HG03095 (cell line): ENCODE measurements around the gene PLEKHG5.

Source experiments
- ATAC-seq: cut with Tn5 transposase; IDR thresholded peaks from one replicate; pipeline ENCODE4 v1.9.1; 2021; ENCODE audit warnings: moderate library complexity; ENCODE audit not compliant: unreplicated experiment

Gene PLEKHG5

DNA sequence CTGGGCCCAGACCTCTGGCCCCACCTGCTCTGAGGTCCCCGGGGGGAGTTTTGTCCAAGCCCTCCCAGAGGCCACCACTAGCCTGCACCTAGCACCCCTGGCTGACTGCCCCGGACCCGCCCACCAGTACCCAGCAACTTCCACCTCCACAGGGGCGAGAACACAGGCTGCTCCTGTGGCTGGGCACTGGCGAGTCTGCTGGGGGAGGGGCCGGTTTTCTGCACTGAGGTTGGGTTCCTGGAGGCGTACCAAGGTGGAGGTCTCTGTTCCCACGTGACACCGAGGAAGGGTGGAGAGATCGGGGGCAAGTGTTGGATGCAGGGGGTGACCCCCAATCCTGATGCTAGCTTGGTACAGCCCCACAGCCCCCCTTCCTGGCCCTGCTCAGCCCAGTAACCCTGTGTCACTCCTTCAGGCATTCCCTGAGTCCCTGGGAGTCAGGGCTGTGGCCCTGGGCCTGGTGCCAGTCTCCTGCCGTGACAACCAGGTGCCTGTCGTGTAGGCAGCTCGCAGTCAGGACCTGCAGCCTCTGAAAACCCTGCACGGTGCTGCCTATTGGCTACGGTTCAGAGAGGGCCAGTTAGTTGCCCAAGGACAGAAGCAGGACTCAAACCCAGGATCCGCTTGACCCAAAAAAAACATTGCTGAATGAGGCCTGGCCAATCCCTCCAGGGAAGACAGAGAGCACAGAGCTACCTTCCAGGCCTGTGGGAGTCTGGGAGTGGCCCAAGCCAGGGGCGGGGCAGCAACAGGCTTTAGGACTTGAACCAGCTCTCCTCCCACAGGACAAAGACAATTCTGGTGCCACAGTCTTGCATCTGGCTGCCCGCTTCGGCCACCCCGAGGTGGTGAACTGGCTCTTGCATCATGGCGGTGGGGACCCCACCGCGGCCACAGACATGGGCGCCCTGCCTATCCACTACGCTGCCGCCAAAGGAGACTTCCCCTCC is 63.8 kb downstream of the PLEKHG5 start:
- ATAC-seq, result no peak

DNA sequence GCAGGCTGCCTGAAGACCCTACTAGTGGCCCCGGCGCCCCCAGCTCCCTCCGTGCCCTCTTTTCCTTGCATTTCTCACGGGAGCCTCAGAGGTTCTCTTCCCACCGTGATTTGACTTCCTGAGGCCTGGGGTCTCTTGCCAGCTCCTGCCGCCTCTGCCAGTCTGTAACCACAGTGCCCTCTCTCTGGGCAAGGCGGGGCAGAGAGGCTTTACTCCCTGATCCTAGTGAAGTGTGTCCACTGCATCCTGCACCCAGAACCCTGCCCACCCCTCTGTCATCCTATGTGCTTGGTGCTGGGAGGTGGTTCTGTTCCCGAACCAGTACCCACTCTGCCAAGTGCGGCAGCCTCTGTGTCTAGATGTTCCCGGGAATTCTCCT is 64.5 kb downstream of the PLEKHG5 start:
- ATAC-seq, result no peak

DNA sequence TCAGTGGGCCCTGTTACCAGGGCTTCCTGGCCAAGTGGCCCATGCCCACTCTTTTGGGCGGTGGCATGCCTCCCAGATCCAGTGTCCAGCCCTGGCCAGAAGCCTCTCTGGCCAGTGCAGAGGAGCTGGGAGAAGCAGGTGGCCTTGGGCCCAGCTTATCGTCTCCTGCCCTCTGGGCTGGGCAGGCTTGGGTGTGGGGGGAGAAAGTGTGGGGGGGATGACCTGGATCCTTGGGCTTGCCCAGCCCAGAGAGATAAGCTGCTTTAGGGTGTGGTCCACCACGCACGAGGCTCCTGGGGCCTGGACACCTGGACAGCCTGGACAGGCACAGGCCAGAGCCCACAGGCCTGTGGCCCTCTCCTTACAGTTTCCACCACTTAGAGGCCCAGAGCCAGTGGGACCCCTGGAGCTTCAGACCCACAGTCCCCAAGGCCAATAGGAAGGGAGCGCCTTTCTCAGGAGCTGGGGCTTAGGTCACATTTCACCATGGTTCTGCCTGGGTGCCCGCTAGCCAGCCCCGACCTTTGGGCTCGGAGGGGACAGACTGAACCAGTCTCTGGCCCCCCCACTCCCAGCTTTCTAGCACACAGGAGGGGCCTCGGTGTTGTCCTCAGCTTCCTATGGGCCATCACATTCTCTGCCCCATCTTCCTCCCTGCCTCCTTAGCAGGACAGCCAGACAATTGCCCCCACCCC is 65.0 kb downstream of the PLEKHG5 start:
- ATAC-seq, result no peak

DNA sequence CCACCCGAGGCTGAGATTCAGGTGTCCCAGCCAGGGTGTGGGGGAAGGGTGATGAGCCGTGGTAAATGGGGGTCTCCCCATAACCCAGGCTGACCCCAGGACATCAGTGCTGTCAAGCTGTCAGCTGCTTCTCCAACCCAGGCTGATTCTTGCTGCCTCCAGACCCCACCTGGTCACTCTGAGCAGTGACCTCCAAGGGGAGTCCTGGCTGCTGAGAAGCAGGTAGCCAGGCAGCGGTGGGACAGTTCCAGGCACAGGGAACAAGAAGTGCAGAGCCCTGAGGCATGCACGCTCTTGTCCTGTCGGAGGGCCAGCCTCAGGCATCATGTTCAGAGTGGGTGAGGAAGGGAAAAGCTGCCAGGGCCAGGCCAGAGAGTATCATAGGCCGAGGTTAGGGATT is 65.8 kb downstream of the PLEKHG5 start:
- no peak for ATAC-seq

DNA sequence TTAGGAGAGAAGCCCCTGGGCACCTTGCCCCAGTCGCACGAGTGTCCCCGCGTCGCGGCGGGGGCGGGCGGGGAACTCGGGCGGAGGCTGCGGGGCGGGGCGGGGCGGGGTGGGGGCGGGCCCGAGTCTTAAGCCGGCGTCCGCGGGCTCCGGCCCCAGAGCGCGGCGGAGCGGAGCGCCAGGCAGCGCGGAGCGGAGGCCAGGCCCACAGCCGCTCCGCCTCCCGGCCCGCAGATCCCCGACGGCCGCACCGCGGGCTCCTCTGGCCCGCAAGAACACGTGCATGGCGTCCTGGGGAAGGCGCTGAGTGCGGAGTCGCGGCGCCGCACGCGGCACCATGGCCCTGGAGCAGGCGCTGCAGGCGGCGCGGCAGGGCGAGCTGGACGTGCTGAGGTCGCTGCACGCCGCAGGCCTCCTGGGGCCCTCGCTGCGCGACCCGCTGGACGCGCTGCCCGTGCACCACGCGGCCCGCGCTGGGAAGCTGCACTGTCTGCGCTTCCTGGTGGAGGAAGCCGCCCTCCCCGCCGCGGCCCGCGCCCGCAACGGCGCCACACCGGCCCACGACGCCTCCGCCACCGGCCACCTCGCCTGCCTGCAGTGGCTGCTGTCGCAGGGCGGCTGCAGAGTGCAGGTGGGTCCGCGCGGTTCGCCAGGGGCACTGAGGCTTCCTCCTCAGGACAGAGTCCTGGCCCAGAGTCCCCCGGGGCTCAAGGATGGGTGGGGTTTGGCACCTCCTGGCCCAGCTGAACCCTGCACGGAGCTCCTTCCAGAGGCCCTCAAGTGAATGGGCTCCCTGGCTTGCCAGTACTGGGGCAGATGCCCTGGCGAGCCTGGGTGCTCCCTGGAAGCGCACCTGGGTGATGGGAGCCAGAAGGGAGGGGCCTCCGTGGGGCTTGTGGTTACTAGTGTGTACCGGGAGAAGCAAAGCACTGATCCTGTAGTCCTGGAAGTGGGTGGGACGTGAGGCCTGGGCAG is 66.6 kb downstream of the PLEKHG5 start, which contains the start of gene ESPN:
Gene ESPN, plus strand, starts transcription at position 158 of the 975 bp plus-strand sequence. Its CDS starts 180 bp downstream, at position 338.
- no peak for ATAC-seq

DNA sequence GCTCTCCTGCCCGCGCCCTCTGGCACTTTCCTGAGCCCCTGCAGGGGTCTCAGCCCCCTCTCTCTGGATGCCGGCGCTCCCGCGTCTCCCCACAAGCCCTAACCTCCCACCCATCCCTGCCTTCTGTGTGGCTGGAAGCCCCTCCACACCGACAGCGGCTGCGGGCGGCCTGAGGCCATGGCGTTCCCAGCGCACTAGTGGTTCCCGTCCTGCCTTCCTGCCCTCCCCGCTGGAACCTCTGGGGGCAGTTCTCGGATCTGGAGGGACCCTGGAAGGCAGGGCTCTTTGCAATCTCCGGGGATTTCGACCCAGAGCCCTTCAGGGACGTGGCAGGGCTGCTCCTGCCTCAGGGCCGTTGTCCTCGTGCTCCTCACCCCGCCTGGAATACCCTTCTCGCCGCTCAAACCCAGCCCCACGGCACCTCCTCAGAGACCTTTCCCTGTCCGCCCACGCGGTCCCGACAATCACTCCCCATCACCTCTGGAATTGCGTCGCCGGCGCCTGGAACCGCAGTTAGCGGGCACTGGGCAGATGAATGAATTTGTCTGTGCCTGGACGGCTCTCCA is 67.4 kb downstream of the PLEKHG5 start:
- no peak for ATAC-seq

DNA sequence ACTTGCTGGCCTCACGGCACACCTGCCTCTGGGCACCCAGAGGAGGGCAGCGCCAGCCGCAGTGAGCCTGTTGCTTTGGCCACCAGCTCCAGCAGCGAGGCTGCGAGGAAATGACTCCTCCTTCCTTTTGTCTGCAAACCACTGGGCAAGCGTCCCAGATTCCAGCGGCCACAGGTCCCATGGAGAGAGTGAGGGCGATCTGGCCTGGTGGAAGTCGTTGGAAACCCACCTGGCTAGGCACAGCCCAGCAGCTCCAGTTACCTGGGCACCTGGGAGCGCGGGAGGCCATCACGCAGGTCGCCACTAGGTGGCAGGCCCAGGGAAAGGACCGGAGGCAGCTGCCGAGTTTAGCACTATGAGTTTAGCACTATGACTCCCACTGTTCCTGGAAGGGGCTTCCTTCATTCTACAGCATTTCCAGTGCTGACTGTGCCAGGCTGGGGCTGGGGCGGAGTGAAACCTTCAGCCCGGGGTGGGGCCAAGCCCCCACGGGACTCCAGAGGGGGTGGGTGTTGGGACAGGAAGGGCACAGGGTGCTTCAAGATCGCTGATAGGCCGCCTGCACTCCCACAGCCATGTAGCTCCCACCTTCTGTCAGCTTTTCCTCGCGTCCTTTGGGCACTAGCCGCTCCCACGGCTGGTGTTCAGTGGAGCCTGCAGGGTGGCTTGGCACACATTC is 68.0 kb downstream of the PLEKHG5 start:
- no peak for ATAC-seq

DNA sequence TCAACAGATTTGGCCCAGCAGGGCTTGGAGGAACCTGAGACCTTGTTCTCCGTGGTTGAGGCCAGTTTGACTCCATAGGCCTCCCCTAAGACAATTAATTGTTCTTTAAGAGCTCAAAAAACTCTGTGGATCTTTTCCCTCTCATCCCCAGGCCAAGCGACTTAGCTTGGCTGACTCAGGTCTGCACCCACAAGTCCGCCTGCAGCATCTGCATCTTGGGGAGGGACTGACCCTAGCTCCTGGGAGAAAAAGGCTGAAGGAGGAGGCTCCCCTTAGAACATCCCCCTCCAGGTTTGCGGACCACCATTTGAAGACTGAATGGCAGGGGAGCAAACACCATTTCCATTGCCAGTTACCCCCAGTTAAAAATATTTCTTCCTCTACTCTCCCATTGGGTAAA is 70.2 kb downstream of the PLEKHG5 start:
- no peak for ATAC-seq

DNA sequence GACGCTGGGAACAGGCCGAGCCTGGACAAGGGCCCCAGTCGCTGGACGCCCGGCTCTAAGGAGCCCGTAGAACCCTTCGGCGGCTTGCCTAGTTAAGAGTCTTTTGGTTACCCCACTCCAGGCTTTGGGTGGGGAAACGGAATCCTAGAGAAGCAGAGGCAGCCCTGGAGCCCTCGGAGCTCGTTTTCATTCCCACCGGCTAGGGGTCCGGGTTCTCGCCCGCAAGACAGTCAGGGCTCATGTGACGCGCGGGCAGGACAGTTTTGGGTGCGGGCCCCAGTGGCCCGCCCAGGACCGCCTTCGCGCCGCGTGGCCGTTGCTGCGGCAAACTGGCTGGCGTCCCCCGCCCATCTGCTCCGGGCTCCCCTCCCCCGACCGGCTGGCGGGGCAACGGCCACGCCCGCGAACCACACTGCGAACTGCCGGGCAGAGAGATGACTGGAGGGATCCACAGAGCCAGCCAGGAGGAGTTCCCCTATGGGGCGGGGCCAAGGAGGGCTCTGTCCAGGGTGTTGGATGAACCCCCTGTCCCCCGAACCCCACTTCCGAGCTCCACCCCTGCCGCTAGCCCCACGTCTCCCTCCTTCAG is 70.9 kb downstream of the PLEKHG5 start:
- no peak for ATAC-seq

DNA sequence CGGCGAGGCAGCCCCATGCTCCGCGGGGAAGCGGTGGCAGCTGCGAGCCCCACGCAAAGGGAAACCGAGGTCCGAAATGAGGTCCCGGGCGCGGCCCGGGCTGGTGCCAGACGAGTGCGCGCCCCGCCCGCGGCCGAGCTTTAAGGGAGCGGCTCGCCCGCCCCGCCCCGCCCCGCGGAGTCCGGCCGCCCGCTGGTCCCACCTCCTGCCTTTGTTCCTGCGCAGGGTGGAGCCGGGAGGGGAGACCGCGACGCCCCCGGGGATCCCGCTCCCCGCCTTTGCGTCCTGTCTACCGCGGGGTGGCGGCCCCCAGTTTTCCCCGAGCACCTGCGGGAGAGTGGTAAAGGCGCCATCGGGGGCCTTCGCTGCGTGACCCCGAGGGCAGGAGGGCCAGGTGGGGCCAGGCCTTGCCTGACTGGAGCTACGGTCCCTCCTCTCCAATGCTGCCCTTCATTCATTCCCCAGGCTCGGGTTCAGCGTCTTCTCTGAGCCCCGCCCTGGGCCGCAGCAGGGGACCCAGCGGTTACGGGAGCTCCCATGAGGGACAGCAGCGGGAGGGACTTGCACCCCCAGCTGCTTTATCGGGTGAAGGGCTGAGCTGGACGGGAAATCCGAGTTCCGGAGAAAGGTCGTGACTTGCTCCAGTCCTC is 71.5 kb downstream of the PLEKHG5 start, which contains the start of gene HES2:
Gene HES2, minus strand, starts transcription at position 116 of the 650 bp plus-strand sequence. Its CDS starts 99 bp downstream, at position 17.
- no peak for ATAC-seq

DNA sequence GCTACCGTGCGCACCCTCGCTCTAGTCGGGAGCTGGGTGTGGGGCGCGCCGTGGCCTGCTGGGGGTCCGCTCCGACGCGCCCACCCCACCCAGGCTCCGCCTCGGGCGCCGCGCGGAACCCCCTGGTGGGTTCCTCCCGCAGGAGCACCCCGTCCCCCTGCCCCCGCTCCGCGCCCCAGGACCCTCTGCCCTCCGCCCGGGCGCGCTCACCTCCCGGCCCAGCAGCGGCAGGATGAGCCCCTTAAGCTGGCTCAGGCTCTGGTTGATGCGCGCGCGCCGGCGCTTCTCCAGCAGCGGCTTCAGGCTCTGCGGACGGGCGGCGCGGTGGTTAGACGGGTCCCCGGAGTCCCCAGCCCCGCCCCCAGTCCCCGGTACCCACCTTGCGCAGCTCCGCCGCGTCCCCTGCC is 72.1 kb downstream of the PLEKHG5 start:
- no peak for ATAC-seq

DNA sequence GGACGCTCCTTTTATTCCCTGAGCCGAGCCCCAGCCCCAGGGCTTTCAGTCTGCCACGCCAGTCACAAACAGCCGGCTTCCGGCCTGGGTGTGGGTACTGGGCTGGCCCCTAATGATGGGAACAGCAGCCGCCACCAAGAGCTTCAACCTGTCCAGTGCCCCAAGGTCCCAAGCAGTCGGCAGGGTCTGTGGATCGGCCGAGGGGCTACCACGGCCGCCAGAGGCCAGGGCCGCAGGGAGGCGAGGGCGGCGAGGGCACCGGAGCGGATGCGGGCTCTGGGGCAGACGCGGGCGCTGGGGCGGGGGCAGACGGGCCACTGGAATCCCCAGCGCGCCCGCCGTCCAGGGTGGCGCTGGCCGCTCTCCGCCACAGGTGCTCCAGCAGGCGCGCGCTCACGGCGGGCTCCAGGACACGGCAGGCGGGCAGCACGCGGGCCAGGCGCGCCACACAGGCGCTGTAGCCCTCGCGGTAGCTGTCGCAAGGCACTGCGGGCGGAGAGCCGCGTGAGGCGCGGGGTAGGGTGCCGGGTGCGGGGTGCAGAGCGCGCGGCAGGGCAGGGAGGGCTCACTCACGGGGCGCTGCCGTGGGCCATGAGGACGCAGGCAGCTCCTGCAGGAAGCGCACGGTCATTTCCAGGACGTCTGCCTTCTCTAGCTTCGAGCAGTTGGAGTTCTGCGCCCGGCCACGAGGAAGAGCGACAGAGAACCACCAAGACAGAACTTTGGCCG is 72.6 kb downstream of the PLEKHG5 start:
- ATAC-seq, result no peak

DNA sequence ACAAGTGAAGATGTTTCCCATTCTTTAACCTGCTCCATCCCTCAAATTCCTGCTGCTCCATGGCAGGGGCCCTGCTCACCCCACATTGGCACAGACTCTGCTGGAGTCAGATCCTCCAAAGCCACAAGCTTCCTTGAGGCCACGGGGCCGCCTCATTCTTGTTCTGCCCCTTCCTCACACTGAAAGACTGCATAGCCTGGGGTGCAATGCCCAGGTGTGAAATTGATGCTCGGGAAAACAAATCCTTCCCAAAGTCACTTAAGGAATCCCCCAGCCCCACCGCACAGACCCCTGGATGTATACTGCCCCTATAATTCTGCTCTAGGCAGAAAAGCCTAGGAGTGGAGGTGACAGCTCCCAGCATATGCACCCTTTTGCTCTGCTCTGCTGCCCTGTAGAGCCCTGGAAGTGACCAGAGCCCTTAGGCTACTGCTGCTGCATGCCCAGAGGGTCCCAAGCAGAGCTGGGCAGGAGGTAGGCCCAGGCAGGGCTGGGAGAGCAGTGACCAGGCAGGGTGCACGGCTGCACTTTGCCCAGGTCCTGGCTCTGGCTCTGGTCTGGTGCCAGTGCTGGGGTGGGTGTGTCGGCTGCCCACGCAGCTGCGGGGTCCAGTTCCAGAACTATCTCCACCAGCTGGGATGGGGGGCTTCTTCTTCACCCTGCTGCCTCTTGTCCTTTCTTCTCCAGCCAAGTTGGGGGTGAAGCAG is 73.4 kb downstream of the PLEKHG5 start:
- ATAC-seq, result no peak
